HG02798 (cell line): ENCODE measurements around the gene FARP1.

Experiments
- ATAC-seq: cut with Tn5 transposase; IDR thresholded peaks from one replicate; pipeline ENCODE4 v1.9.1; 2021; ENCODE audit warnings: mild to moderate bottlenecking; ENCODE audit not compliant: unreplicated experiment, poor library complexity

Gene FARP1

DNA sequence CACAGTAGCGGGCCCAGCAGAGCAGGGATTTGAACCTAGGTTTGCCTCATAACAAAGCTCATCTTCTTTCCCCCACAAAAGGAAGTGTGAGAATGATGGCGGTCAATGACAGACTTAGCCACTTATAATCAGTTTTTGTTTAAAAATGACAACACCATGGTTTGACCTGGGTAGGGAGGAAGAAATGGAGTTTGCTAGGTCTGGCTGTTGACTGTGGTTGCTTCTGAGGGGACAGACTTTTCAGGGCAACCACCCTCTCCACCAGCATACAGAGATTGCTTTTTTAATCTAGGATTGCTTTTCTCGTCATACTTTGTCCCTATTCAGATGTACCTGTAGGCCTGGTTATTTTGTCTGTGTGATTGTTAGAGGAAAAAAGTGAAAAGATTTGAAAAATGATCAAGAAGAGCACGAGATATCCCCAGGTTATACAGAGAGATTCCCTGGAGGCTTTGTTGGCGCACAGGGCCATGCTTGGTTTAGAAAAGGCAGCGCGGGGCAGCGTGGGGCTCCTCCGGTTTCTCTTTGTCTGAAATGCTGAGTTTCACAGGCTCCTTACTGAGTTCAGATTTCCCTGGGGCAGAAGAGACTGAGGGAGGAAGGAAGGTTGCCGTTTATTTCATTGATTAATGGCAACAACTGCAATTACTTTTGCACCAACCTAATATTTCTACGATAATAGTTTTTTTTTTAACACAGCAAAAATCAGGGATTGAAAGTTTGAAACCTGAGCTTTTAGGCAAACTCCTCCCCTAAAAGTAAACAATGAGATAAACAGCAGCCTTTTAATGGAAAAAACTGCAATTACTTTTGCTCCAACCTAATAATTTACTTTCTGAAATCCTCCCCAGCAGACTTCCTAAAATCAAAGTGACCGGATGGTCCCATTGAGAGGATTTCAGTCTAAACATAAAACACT is 131.2 kb downstream of the FARP1 start:
- no peak for ATAC-seq

- ATAC-seq: no peak
Measured at GRCh38 chr13:98274921-98275487, 132.1 kb downstream of the FARP1 start.

DNA sequence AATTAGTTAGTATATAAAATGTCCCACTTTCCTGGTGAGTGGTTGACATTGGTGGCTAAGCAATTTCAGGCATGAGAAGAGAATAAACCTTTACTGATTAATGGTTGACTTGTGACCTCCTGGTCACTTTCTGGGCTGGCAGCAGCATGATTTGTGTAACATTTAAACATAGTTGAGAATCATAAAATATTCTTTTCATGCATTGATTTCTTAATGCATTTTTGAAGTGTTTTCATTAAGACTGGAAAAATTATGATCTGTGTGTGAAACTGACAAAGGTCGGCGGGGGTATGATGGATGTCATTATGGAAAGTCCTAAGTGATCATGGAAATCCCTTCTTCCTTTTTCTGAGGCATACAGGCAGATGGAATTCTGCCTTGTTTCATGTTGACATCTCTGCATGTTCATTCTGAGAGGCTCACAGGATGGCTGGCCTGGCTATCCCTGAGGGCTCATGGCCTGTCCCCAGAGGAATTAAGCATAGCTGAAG is 132.8 kb downstream of the FARP1 start:
- ATAC-seq: no peak

GRCh38 chr13:98276486-98276885 is 133.6 kb downstream of the FARP1 start:
- ATAC-seq: no peak

DNA sequence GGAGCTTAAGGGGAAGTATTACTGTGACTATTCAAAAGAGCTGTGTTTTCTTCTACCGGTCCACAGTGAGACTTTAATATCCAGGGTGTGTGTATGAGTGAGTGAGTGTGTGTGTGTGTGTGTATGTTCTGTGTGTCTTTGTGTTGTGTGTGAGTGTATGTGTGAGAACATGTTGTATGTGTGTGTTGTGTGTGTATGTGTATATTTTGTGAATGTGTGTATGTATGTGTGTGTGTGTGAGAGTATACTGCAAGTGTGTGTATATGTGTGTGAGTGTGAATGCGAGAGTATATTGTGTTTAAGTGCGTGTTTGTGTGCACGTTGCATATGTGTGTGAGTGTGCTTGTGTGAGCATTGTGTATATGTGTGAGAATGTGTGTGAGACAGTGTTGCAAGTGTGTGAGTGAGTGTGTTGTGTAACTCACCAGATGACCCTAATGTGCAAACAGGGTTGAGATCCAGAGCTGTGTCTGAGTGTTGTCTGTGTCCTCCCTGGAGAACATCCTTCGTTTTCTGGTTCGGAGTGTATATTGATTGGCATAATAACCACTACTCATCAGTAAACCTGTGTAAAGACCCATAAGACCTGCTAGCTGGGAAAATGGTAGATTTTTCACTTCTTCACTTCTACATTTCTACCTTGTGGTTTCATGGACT is 135.3 kb downstream of the FARP1 start:
- no peak for ATAC-seq

DNA sequence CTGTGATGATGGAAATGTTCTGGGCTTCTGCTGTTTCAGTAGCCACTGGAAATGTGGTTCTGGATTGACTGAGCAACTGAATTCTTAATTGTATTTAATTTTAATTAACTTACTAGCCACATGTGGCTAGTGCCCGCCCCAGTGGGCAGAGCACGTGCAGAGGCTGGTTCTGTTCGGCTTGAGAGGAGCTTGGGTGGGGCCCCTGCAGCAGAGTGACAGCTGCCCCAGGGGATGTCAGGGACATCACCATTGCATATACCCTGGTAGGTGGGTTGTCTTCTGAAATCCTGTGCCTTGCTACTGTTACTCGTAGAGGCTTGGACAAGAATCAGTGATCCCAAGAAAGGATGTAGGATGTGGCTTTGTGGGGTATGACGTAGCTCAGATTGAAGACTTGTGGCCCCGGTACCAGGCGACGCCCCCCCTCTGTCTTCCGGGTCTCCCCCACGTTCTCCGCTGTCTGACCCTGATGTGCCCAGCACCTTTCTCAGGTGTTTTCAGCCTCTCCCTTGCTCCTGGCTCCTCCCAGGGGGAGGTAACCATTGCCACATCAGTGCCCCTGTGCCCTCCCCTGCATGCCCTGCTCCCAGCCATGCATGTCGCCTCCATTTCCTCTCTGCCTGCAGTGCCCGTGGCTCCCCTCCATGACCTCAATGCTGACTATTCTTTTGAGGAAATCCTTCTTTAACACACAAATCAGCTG is 136.7 kb downstream of the FARP1 start:
- ATAC-seq: no peak

DNA sequence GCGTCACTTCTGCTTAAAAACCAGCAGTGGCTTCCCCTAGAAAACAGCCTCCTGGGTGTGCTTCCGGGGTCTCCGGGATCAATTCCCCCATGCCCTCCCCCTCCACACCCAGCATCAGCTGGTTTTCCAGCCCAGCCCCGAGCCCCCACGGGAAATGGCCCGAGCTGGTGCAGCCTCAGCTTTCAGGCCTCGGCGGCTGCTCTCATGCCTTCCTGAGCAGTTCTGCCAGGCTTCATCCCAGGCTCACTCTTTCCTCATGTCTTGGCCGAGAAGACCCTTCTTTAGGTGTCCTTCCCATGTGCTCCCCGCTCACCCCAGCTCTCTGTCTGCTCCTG is 137.2 kb downstream of the FARP1 start:
- ATAC-seq: no peak

DNA sequence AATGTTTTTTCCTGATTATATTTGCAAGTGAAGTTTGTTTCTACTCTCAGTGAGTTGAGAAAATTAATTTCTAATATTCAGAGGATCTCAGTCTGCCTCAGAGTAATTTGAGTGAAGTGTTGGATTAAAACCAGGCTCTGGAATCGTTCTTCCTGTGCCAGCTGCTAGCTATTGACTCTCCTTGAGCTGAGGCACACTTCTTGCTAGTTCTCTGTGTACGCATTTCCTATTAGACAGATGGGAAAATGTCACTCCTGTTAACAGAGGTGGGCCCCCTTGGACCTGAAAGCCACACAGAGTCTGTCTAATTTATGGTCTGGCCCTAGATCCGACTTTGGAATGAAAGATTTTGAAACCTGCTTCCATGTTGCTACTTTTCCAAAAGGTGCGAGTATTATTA is 141.8 kb downstream of the FARP1 start:
- no peak for ATAC-seq

GRCh38 chr13:98285317-98285716 is 142.4 kb downstream of the FARP1 start:
- no peak for ATAC-seq

DNA sequence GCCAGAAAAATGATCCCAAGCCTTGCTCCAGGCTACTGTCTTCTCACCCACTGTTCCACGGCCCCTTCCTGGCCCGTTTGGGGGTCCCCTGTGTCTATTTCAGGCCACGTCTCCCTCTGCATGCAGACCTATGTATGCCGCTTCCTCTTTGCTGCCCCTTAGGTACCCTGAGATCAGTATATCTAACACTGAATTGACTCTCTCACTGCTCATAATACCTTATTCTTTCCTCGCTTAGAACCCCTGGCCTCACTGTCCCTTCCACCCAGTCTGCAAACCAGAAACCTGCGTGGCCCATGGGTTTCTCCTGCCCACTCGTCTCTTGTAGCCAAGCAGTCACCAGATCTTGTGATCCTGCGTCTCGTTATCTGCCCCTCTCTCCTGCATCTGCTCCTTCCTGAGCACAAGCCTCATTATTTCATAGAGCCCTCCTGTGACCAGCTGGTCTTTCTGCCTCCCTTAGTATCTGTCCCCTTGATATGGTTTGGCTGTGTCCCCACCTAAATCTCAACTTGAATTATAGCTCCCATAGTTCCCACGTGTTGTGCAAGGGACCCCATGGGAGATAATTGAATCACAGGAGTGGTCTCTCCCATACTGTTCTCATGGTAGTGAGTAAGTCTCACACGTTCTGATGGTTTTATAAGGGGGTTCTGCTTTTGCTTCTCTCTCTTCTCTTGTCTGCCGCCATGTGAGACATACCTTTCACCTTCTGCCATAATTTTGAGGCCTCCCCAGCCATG is 143.1 kb downstream of the FARP1 start:
- ATAC-seq: no peak

DNA sequence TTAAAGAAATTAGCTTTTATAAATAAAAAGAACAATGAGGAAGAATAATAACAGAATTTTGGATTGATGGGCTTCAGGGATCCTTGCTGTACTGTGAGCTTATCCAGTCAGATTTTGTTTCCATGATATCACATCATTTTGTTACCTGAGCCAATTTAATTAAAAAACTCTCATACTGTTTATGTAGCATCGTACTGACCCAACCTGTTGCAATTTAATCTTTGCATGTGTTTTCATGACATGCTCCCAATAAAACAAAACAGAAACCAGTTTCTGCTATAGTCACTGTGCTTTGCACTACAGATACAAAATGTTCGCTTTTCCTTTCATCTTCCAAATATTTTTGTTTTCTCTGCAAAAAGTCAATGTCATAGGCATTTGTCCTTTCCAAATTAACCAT is 143.9 kb downstream of the FARP1 start:
- ATAC-seq: no peak

GRCh38 chr13:98288211-98288610 is 145.3 kb downstream of the FARP1 start:
- no peak for ATAC-seq

GRCh38 chr13:98289339-98289945 is 146.5 kb downstream of the FARP1 start:
- no peak for ATAC-seq

- ATAC-seq: no peak
Measured at GRCh38 chr13:98290261-98290660, 147.4 kb downstream of the FARP1 start.

- ATAC-seq: no peak
Measured at GRCh38 chr13:98291658-98292057, 148.8 kb downstream of the FARP1 start.

DNA sequence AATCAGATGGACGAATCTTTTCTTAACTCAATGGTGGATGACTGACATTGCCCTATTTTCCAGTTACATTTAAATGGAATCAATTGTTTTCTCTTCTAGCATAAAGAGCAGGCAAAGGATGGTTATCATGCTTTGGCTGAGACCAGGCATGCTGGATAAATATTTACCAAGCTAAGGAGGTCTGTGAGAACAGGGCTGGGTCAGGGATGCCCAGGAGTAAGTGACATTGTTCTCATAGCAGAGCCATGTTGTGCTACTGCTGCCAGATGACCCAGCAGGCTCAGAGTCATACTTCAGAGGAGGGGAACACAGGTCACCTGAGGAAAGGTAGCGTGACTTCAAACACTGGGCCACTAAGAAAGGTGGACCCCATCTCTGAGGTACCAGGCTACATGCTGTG is 150.2 kb downstream of the FARP1 start:
- no peak for ATAC-seq

- no peak for ATAC-seq
Measured at GRCh38 chr13:98293570-98294142, 150.8 kb downstream of the FARP1 start.

DNA sequence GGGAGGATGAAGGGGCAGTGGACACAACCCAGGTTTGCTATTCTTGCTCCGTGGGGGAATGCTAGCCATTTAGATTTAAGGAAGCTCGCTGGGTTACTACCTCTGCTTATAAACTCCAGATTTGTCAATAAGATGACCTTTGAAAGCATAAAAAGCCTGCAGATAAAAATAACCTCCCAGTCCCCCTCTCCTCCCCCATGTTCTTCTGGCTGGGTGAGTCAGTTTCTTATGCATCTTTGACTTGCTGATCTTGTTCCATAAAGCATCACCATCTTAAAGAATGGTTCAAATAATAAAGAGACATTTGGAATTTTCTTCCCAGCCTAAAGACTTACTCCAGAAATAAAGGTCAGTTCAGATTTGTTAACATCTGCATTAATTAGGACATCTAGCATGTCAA is 152.5 kb downstream of the FARP1 start:
- no peak for ATAC-seq

GRCh38 chr13:98297051-98297450 is 154.2 kb downstream of the FARP1 start:
- no peak for ATAC-seq
